ENCODE results near the gene TTC33.
"Not testable (repeated sequence)": the region's sequence is repeated elsewhere in the genome, so short reads cannot be mapped to it uniquely, and the experiment has no call there.

The TTC33 gene

GRCh38 chr5:40601198-40601868, 154.4 kb downstream of the TTC33 start:
- no peak for TF ChIP-seq CTCF (IDR thresholded peaks at IDR 0.05; ENCODE audit: low read depth, low read length)

GRCh38 chr5:40600383-40600782, 155.4 kb downstream of the TTC33 start:
- DNase-seq (ENCODE audit: extremely low read depth, low read depth) = no peak
- TF ChIP-seq CTCF (IDR thresholded peaks at IDR 0.05; ENCODE audit: low read depth, low read length) = no peak

More at GRCh38 chr5:40601198-40601868, 154.4 kb downstream of the TTC33 start:
- DNase-seq (ENCODE audit: extremely low read depth, low read depth) = no peak

GRCh38 chr5:40599676-40600075, 156.1 kb downstream of the TTC33 start:
- no peak for DNase-seq (ENCODE audit: extremely low read depth, low read depth)
- TF ChIP-seq CTCF (IDR thresholded peaks at IDR 0.05; ENCODE audit: low read depth, low read length) = no peak

- DNase-seq (ENCODE audit: extremely low read depth, low read depth) = no peak
- no peak for TF ChIP-seq CTCF (IDR thresholded peaks at IDR 0.05; ENCODE audit: low read depth, low read length)
Measured at GRCh38 chr5:40594811-40595210, 160.9 kb downstream of the TTC33 start.

- DNase-seq (ENCODE audit: extremely low read depth, low read depth) = not testable (repeated sequence)
Measured at GRCh38 chr5:40591727-40592396, 163.9 kb downstream of the TTC33 start.

GRCh38 chr5:40587376-40587775, 168.4 kb downstream of the TTC33 start:
- no peak for DNase-seq (ENCODE audit: extremely low read depth, low read depth)
- TF ChIP-seq CTCF (IDR thresholded peaks at IDR 0.05; ENCODE audit: low read depth, low read length) = no peak

- no peak for TF ChIP-seq CTCF (IDR thresholded peaks at IDR 0.05; ENCODE audit: low read depth, low read length)
- no peak for DNase-seq (ENCODE audit: extremely low read depth, low read depth)
Measured at GRCh38 chr5:40585537-40586267, 170.1 kb downstream of the TTC33 start.

Data from AG09319 (cell line).